Endodermal cell (in vitro differentiated cells): ENCODE results near the gene CFAP251. TPM values are rescaled to one million over a fixed set of nuclear protein-coding genes. Genes with fewer than 3 reads are reported as not detected.

Source experiments
- DNase-seq: peaks from one replicate; pipeline ENCODE4 v3.0.0-alpha.2; 2017
- H3K27ac ChIP-seq: 2 replicates; pipeline ENCODE4 v1.5.1; 2013; ENCODE audit warnings: mild to moderate bottlenecking, low read depth, low read length, moderate library complexity
- H3K27me3 ChIP-seq: 2 replicates; pipeline ENCODE4 v1.6.1; 2013; ENCODE audit warnings: mild to moderate bottlenecking, low read length, moderate library complexity; ENCODE audit not compliant: insufficient read depth, control insufficient read depth, poor library complexity, severe bottlenecking
- H3K36me3 ChIP-seq: 2 replicates; pipeline ENCODE4 v1.7.0; 2013; ENCODE audit warnings: mild to moderate bottlenecking, low read length, moderate library complexity; ENCODE audit not compliant: control insufficient read depth, insufficient read depth
- H3K4me1 ChIP-seq: one replicate; pipeline ENCODE4 v1.7.0; 2013; ENCODE audit warnings: low read length; ENCODE audit not compliant: control insufficient read depth, insufficient read depth
- H3K4me3 ChIP-seq: 2 replicates; pipeline ENCODE4 v1.5.1; 2013; ENCODE audit warnings: mild to moderate bottlenecking, low read length, moderate library complexity
- H3K9ac ChIP-seq: 2 replicates; pipeline ENCODE4 v1.6.1; 2013; ENCODE audit warnings: mild to moderate bottlenecking, low read length, moderate library complexity; ENCODE audit not compliant: poor library complexity, severe bottlenecking; ENCODE audit errors: extremely low read depth
- H3K9me3 ChIP-seq: 2 replicates; pipeline ENCODE4 v1.6.1; 2013; ENCODE audit warnings: mild to moderate bottlenecking, low read length, moderate library complexity; ENCODE audit not compliant: control insufficient read depth
- H3K27ac Mint-ChIP-seq: 2 replicates; pipeline ENCODE4 v1.8.0; 2020; ENCODE audit warnings: mixed read lengths
- H3K27me3 Mint-ChIP-seq: 2 replicates; pipeline ENCODE4 v1.8.0; 2021; ENCODE audit warnings: mild to moderate bottlenecking, mixed read lengths; ENCODE audit not compliant: insufficient read depth
- H3K36me3 Mint-ChIP-seq: 2 replicates; pipeline ENCODE4 v1.8.0; 2020; ENCODE audit warnings: low read depth, mixed read lengths
- H3K4me1 Mint-ChIP-seq: 2 replicates; pipeline ENCODE4 v1.8.0; 2020; ENCODE audit warnings: mixed read lengths
- H3K4me3 Mint-ChIP-seq: 2 replicates; pipeline ENCODE4 v1.8.0; 2020; ENCODE audit warnings: mild to moderate bottlenecking, moderate library complexity, mixed read lengths
- H3K9me3 Mint-ChIP-seq: 2 replicates; pipeline ENCODE4 v1.8.0; 2020; ENCODE audit warnings: mild to moderate bottlenecking, mixed read lengths
- WGBS, 2 experiments: methylation state at CpG; one replicate each; pipeline versions ENCODE4 v1.1.5 to v1.1.7; 2013; ENCODE audit warnings: missing lambda C conversion rate in 2 of 2, mixed read lengths in 1 of 2; ENCODE audit not compliant: insufficient coverage in 1 of 2, insufficient read length in 1 of 2; 5-methylcytosine and 5-hydroxymethylcytosine counted together
- total RNA-seq, 2 donors: library from RNA; stranded (reverse); fragmentation: NEBNext Ultra II Directional in 1 of 2; extraction: Animal tissue kit (Norgen Biotek cat#: 25700) in 1 of 2; gene quantifications; 2 replicates in 1 of 2; 3 replicates in 1 of 2; pipeline ENCODE4 v1.2.1, GENCODE V29; 2021
- TF ChIP-seq, protein P1 (sequence below): fragments of 200-600 bp; sonication (generic); conservative IDR thresholded peaks from 2 replicates; pipeline ENCODE4 v1.5.0; 2021; ENCODE audit warnings: antibody characterized with exemption, mild to moderate bottlenecking

The CFAP251 gene
- total RNA-seq, 2 donors from 2014 or later, result 3.4 to 11.2 TPM

DNA sequence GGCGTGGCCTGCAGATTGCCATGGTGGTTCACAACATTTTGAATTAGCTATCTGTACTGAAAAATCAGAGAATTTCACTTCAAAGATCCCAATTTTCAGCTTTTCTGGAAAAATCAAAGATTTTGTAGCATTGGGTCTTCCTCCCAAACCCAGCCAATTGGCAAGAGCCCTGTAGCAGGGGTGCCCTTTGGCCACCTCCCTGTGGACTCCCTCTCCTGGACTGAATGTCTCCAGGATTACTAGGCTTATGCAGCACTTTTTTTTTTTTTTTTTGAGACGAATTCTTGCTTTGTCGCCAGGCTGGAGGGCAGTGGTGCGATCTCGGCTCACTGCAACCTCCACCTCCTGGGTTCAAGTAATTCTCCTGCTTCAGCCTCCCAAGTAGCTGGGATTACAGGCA, 20.1 kb upstream of the CFAP251 start:
- Mint-ChIP-seq H3K27ac (no peak overlapping the region), H3K36me3 (peaks cover 59% of the 10 kb centered on the region), H3K4me1 (peaks cover 13% of the 10 kb centered on the region), H3K27me3 (no peaks in the 10 kb centered on the region), H3K9me3 (no peaks in the 10 kb centered on the region), H3K4me3 (no peak overlapping the region)
- peaks cover 70% of the 10 kb centered on the region for H3K36me3 ChIP-seq
- no peak overlapping the region for H3K4me3 ChIP-seq
- 94% methylated on average over 1 to 5 of the region's 5 CpGs for WGBS, 2 experiments
- H3K9ac ChIP-seq, result no peak overlapping the region
- no peak for DNase-seq
- no peaks in the 10 kb centered on the region for H3K9me3 ChIP-seq
- no peaks in the 10 kb centered on the region for H3K27me3 ChIP-seq
- TF ChIP-seq, protein P1, sequence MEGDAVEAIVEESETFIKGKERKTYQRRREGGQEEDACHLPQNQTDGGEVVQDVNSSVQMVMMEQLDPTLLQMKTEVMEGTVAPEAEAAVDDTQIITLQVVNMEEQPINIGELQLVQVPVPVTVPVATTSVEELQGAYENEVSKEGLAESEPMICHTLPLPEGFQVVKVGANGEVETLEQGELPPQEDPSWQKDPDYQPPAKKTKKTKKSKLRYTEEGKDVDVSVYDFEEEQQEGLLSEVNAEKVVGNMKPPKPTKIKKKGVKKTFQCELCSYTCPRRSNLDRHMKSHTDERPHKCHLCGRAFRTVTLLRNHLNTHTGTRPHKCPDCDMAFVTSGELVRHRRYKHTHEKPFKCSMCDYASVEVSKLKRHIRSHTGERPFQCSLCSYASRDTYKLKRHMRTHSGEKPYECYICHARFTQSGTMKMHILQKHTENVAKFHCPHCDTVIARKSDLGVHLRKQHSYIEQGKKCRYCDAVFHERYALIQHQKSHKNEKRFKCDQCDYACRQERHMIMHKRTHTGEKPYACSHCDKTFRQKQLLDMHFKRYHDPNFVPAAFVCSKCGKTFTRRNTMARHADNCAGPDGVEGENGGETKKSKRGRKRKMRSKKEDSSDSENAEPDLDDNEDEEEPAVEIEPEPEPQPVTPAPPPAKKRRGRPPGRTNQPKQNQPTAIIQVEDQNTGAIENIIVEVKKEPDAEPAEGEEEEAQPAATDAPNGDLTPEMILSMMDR, result no peak
- H3K27ac ChIP-seq, result no peak overlapping the region
- H3K4me1 ChIP-seq, result peaks cover 8% of the 10 kb centered on the region

DNA sequence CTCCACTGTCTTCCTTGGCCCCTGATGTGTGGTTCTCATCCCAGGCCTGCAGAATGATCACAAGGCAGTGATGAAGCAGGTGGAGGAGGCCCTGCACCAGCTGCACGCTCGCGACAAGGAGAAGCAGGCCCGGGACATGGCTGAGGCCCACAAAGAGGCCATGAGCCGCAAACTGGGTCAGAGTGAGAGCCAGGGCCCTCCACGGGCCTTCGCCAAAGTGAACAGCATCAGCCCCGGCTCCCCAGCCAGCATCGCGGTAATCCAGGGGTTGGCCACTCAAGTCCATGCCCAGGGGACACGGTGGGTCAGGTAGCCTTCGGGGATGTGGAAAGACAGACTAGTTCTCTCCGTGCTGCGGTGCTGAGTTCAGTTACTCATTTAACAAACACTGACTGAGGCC, 18.8 kb upstream of the CFAP251 start:
- H3K36me3 ChIP-seq, result peaks cover 78% of the 10 kb centered on the region
- no peak overlapping the region for H3K27ac ChIP-seq
- DNase-seq, result no peak
- TF ChIP-seq, protein P1, result no peak
- H3K9ac ChIP-seq, result no peak overlapping the region
- H3K27me3 ChIP-seq, result no peaks in the 10 kb centered on the region
- no peaks in the 10 kb centered on the region for H3K9me3 ChIP-seq
- no peaks in the 10 kb centered on the region for H3K4me1 ChIP-seq
- peaks cover 66% of the 10 kb centered on the region for H3K36me3 Mint-ChIP-seq
- no peak overlapping the region for H3K4me3 Mint-ChIP-seq
- H3K4me3 ChIP-seq, result no peak overlapping the region
- 97 to 99% methylated on average over 14 of the region's 14 CpGs for WGBS, 2 experiments
- H3K27me3 Mint-ChIP-seq, result no peaks in the 10 kb centered on the region
- H3K9me3 Mint-ChIP-seq, result no peaks in the 10 kb centered on the region
- no peak overlapping the region for H3K27ac Mint-ChIP-seq
- peaks cover under 1% of the 10 kb centered on the region for H3K4me1 Mint-ChIP-seq

DNA sequence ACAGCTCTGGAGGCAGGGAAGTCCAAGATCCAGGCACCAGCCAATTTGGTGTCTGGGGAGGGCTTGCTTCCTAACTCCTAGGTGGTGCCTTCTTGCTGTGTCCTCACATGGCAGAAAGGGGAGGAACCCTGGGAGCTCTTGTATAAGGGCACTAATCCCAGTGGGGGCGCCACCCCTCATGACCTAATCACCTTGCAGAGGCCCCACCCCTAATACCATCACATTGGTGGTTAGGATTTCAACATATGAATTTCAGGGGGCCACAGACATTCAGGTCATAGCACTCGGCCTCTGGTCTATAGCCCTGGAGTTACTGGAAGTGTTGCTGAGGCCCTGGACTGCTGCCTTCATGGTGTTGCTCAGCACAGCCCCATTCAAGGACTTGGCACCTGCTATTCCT, 15.2 kb upstream of the CFAP251 start:
- TF ChIP-seq, protein P1, result no peak
- no peaks in the 10 kb centered on the region for H3K27me3 Mint-ChIP-seq
- H3K27ac ChIP-seq, result no peak overlapping the region
- WGBS, 2 experiments, result 94% methylated on average over 2 of the region's 2 CpGs
- DNase-seq, result no peak
- no peaks in the 10 kb centered on the region for H3K9me3 Mint-ChIP-seq
- H3K9ac ChIP-seq, result no peak overlapping the region
- H3K9me3 ChIP-seq, result no peaks in the 10 kb centered on the region
- no peaks in the 10 kb centered on the region for H3K27me3 ChIP-seq
- no peak overlapping the region for H3K4me3 ChIP-seq
- no peak overlapping the region for H3K27ac Mint-ChIP-seq
- H3K4me1 ChIP-seq, result no peaks in the 10 kb centered on the region
- H3K4me3 Mint-ChIP-seq, result no peak overlapping the region
- peaks cover 71% of the 10 kb centered on the region for H3K36me3 ChIP-seq
- peaks cover 63% of the 10 kb centered on the region for H3K36me3 Mint-ChIP-seq
- no peaks in the 10 kb centered on the region for H3K4me1 Mint-ChIP-seq
